ENCODE results near the gene JAG2.
A peak's percentile ranks its signal among the peaks of the same experiment; 100 is the strongest.

The JAG2 gene

GRCh38 chr14:105203057-105203531, 34.5 kb upstream of the JAG2 start:
- DNase-seq, result no peak

- DNase-seq, result no peak
These were observed 33.4 kb upstream of the JAG2 start for GRCh38 chr14:105201925-105202513.

- no peak for DNase-seq
These were observed 32.8 kb upstream of the JAG2 start for GRCh38 chr14:105201156-105201924.

- DNase-seq, result no peak
These were observed 32.1 kb upstream of the JAG2 start for GRCh38 chr14:105200641-105201040.

- DNase-seq, result no peak
These were observed 31.5 kb upstream of the JAG2 start for GRCh38 chr14:105200074-105200473.

GRCh38 chr14:105199093-105199492, 30.5 kb upstream of the JAG2 start:
- DNase-seq, result no peak

- DNase-seq, result no peak
These were observed 30.0 kb upstream of the JAG2 start for GRCh38 chr14:105198588-105198987.

- no peak for DNase-seq
These were observed 28.6 kb upstream of the JAG2 start for GRCh38 chr14:105197211-105197641.

GRCh38 chr14:105196265-105196960, 27.8 kb upstream of the JAG2 start:
- DNase-seq, result no peak

- DNase-seq, result no peak
These were observed 27.1 kb upstream of the JAG2 start for GRCh38 chr14:105195522-105196264.

- DNase-seq, result no peak
These were observed 26.5 kb upstream of the JAG2 start for GRCh38 chr14:105195051-105195450.

GRCh38 chr14:105193916-105194782, 25.6 kb upstream of the JAG2 start:
- DNase-seq, result peak; percentile 62

GRCh38 chr14:105192866-105193731, 24.5 kb upstream of the JAG2 start:
- DNase-seq, result no peak

- DNase-seq, result no peak
These were observed 19.5 kb upstream of the JAG2 start for GRCh38 chr14:105187935-105188524.

GRCh38 chr14:105187116-105187515, 18.5 kb upstream of the JAG2 start:
- no peak for DNase-seq

- DNase-seq, result no peak
These were observed 17.4 kb upstream of the JAG2 start for GRCh38 chr14:105185973-105186372.

GRCh38 chr14:105185001-105185400, 16.4 kb upstream of the JAG2 start:
- no peak for DNase-seq

- no peak for DNase-seq
These were observed 15.9 kb upstream of the JAG2 start for GRCh38 chr14:105184461-105184860.

- DNase-seq, result no peak
These were observed 13.9 kb upstream of the JAG2 start for GRCh38 chr14:105182296-105183020.
